Stimulated activated CD4-positive, alpha-beta T cell treated with anti-CD3 and anti-CD28 coated beads, Interleukin-4, amount 100 ng/mL, for 24 hours (primary cell): ENCODE measurements around the gene TTLL13.

Source experiments
- DNase-seq: peaks from one replicate; pipeline ENCODE4 v3.0.0-alpha.2; 2020

TTLL13 gene

GRCh38 chr15:90217671-90218394 is 31.5 kb upstream of the TTLL13 start:
- DNase-seq = no peak

- peak; percentile 55 for DNase-seq
These were observed 29.8 kb upstream of the TTLL13 start for GRCh38 chr15:90219421-90220141.

GRCh38 chr15:90221246-90221900 is 28.0 kb upstream of the TTLL13 start:
- DNase-seq = peak; percentile 28

- DNase-seq = no peak
These were observed 26.8 kb upstream of the TTLL13 start for GRCh38 chr15:90222547-90222946.

GRCh38 chr15:90223441-90224165 is 25.8 kb upstream of the TTLL13 start:
- no peak for DNase-seq

GRCh38 chr15:90225047-90225446 is 24.3 kb upstream of the TTLL13 start:
- DNase-seq = no peak

- DNase-seq = no peak
These were observed 23.7 kb upstream of the TTLL13 start for GRCh38 chr15:90225504-90226234.

- no peak for DNase-seq
These were observed 22.0 kb upstream of the TTLL13 start for GRCh38 chr15:90227336-90227735.

- DNase-seq = no peak
These were observed 21.3 kb upstream of the TTLL13 start for GRCh38 chr15:90227816-90228772.

GRCh38 chr15:90228960-90229359 is 20.4 kb upstream of the TTLL13 start:
- no peak for DNase-seq

- DNase-seq = no peak
These were observed 19.3 kb upstream of the TTLL13 start for GRCh38 chr15:90230071-90230494.

GRCh38 chr15:90230610-90231009 is 18.7 kb upstream of the TTLL13 start:
- DNase-seq = no peak

- DNase-seq = peak; percentile 73
These were observed 18.0 kb upstream of the TTLL13 start for GRCh38 chr15:90231028-90232017.

- DNase-seq = no peak
These were observed 17.2 kb upstream of the TTLL13 start for GRCh38 chr15:90232196-90232595.

- DNase-seq = no peak
These were observed 16.4 kb upstream of the TTLL13 start for GRCh38 chr15:90232941-90233386.

- peak; percentile 97 for DNase-seq
These were observed 15.8 kb upstream of the TTLL13 start, which contains the start of gene CIB1 for GRCh38 chr15:90233387-90234095. TSS of gene CIB1 (minus strand) at chr15:90233941. CDS start at chr15:90233885, 56 bp downstream.

GRCh38 chr15:90234096-90234988 is 15.0 kb upstream of the TTLL13 start, which contains the start of gene GDPGP1:
TSS of gene GDPGP1 (plus strand) at chr15:90234209. CDS start at chr15:90240909, 6,700 bp downstream.
- no peak for DNase-seq

- DNase-seq = no peak
These were observed 10.0 kb upstream of the TTLL13 start for GRCh38 chr15:90239371-90239770.
